ENCODE measurements around the gene ERC2.

DNA sequence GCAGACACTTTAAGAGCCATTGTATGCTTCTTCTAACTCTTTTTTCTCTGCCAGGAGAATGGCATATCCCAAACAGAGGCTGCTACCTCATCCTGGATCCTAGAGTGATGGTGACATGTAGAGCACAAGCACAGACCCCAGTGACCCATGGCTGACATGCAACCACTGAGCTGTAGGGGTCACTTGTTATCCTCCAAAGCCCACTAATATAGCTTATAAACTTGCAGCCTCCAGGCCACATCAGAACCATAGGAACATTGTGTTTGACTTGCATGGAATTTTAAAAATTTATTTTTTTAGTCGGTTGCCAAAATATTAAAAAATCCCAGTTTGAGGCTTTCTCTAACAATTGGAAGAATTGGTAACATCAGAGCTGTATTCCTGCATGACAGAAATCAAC lies 698.2 kb downstream of the ERC2 start:
- TF ChIP-seq CTCF (conservative IDR thresholded peaks at IDR 0.05 in 1 of 2, IDR thresholded peaks at IDR 0.05 in 1 of 2; ENCODE audit: low read depth in 1 of 2, low read length in 2 of 2) (no peak), EZH2 (IDR thresholded peaks at IDR 0.05; ENCODE audit: low read length, missing control alignments) (no peak)

Data from fibroblast of lung (primary cell).